B cell (primary cell): ENCODE measurements around the gene SZT2.

ENCODE experiments used
- CTCF ChIP-seq: fragments of 200-600 bp; IDR thresholded peaks from one replicate; pipeline ENCODE4 v1.8.0; 2022; ENCODE audit warnings: antibody characterized with exemption, mild to moderate bottlenecking
- EZH2 ChIP-seq: IDR thresholded peaks from 2 replicates; pipeline ENCODE4 v1.6.1; 2012; ENCODE audit warnings: borderline replicate concordance, low read depth, mild to moderate bottlenecking, moderate library complexity, low read length; ENCODE audit not compliant: insufficient read depth, poor library complexity, severe bottlenecking

DNA sequence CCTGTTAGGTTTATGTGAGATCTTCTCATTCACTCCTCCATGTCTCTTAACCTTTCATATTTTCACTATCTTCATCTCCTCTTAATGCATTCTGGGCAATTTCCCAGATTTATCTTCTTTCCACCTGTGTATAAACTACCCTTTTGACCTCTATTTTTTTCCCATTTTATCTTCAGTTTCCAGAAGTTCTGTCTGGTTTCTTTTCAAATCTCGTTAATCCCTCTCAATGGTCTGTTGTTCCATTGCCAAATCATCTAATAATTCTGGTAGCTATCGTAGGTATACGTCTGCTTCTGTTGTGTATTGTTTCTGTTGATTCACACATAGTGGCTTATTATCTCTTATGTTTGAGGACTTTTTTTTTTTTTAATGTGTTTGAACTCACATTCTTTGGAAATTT, 89.7 kb downstream of the SZT2 start:
- no peak for TF ChIP-seq EZH2
- no peak for TF ChIP-seq CTCF
